Measurements from ENCODE around the gene VTA1.

The VTA1 gene

GRCh38 chr6:142254513-142254912 lies 107.5 kb downstream of the VTA1 start:
- no peak for DNase-seq (ENCODE audit: extremely low read depth, low read depth)

DNA sequence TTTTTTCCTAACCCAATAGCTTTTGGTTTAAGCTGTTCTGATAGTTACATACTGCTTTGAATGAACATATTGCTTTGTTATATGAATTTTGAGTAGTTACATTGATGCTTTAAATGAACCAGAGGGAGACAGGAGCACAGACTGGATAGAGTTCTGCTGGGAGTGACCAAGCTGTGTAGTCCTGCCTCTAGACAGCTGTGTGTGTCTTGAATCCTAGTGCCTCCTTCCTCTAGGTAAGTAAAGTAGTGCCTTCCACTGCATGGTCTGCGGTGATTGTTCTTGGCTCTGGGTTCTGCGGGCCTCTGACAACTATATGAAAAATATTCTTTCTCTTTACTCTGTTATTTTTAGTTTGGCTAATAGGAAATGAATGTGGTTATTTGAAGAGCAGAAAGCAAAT lies 108.7 kb downstream of the VTA1 start:
- TF ChIP-seq, protein P1, sequence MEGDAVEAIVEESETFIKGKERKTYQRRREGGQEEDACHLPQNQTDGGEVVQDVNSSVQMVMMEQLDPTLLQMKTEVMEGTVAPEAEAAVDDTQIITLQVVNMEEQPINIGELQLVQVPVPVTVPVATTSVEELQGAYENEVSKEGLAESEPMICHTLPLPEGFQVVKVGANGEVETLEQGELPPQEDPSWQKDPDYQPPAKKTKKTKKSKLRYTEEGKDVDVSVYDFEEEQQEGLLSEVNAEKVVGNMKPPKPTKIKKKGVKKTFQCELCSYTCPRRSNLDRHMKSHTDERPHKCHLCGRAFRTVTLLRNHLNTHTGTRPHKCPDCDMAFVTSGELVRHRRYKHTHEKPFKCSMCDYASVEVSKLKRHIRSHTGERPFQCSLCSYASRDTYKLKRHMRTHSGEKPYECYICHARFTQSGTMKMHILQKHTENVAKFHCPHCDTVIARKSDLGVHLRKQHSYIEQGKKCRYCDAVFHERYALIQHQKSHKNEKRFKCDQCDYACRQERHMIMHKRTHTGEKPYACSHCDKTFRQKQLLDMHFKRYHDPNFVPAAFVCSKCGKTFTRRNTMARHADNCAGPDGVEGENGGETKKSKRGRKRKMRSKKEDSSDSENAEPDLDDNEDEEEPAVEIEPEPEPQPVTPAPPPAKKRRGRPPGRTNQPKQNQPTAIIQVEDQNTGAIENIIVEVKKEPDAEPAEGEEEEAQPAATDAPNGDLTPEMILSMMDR (IDR thresholded peaks at IDR 0.05; ENCODE audit: low read depth, low read length), result no peak

More at GRCh38 chr6:142254513-142254912, 107.5 kb downstream of the VTA1 start:
- TF ChIP-seq, protein P1 (IDR thresholded peaks at IDR 0.05; ENCODE audit: low read depth, low read length), result no peak

DNA sequence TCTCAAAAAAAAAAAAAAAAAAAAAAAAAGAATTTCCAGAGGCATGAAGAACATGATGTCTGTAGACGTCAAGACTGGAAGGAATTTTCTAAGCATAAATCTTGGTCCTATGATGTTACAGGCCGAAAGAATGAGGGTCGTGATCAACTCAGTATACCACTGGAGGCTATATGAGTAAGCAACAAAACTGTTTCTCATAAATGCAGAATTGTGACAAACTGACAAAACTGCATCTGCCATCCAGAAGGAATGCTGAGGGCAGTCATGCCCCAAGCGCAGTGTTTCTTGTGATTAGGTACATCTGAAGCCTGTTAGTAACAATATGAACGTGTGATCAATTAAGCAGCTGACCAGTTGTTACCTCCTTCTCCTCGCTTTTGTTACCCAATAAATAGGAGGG lies 111.2 kb downstream of the VTA1 start:
- no peak for DNase-seq (ENCODE audit: extremely low read depth, low read depth)
- TF ChIP-seq, protein P1 (IDR thresholded peaks at IDR 0.05; ENCODE audit: low read depth, low read length), result no peak

More for the DNA sequence above, 108.7 kb downstream of the VTA1 start:
- DNase-seq (ENCODE audit: extremely low read depth, low read depth), result no peak

DNA sequence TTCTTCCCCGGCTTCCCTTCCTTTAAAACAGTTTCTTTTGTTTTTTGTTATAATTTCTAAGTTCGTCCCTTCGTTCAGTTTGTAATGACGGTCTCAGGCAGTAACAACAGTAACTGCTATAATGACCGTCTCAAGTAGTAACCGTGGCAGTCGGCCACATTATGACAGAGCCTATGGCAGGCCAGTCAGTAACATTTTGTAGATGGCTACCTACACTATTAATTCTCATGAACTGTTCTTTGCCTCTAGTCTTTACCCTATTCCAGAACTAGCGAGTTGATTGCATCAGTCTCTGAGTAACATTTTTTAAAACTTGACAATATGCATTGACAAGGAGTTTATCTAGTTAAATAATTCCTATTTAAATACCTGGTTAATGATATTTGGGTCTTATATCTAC lies 111.7 kb downstream of the VTA1 start:
- no peak for DNase-seq (ENCODE audit: extremely low read depth, low read depth)
- TF ChIP-seq, protein P1 (IDR thresholded peaks at IDR 0.05; ENCODE audit: low read depth, low read length), result no peak

DNA sequence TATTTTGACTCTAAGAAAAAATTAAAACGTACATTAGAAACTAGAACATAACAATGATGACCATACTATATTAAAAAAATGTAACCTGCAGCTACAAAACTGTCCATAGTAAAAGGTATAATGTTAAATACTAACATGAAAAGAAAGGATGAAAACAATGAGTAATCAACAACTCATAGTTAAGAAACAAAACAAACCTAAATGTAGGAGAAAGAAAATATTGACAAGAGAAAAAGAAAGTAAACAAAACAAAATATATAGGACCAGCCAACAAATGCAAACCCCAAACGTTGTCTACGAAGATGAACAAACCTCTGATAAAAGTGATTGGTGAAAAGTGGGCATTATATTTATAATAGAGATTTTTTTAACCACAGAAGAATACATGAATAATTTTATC lies 113.7 kb downstream of the VTA1 start:
- TF ChIP-seq, protein P1 (IDR thresholded peaks at IDR 0.05; ENCODE audit: low read depth, low read length), result no peak
- no peak for DNase-seq (ENCODE audit: extremely low read depth, low read depth)

DNA sequence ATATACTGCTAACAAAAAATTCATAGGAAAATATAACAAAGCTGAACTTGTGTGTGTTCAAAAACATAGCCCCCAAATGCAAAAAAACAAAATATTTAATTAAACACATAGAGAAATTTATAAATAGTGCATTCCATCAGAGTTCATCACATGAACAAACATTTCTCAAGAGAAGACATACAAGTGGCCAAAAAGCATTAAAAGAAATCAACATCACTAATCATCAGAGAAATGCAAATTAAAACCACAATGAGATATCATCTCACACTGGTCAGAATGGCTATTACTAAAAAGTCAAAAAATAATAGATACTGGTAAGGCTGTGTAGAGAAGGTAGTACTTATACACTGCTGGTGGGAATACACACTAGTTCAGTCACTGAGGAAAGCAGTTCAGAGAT lies 115.2 kb downstream of the VTA1 start:
- TF ChIP-seq, protein P1 (IDR thresholded peaks at IDR 0.05; ENCODE audit: low read depth, low read length), result no peak
- DNase-seq (ENCODE audit: extremely low read depth, low read depth), result no peak

DNA sequence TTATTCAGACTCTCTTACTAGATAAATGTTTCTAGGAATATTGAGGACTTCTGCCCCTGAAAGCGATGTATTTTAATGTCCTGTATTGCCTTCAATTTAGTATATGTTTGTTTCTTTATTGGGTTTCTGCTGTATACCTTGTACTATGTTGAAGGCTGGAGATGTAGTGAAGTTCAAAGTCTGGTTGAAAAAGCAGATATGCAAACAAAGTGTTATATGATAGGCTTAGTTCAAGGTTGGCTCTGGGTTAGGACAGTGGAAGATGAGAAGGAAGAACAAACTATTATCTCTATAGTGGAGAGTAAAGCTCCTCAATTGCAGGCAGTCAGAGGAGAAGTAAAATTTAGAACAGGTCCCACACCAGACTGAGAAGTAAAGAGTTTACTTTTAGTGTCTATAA lies 118.4 kb downstream of the VTA1 start:
- DNase-seq (ENCODE audit: extremely low read depth, low read depth), result no peak

More for the DNA sequence above, 118.4 kb downstream of the VTA1 start:
- TF ChIP-seq, protein P1 (IDR thresholded peaks at IDR 0.05; ENCODE audit: low read depth, low read length), result no peak

Data from AG09319 (cell line).